IMR-90 (cell line): ENCODE results near the gene SLC25A5.

ENCODE experiments used
- BHLHE40 ChIP-seq: fragments of 150-350 bp; IDR thresholded peaks from 2 replicates; pipeline ENCODE4 v1.6.1; 2016; ENCODE audit warnings: mild to moderate bottlenecking, low read depth, low read length
- CEBPB ChIP-seq: IDR thresholded peaks from 2 replicates; pipeline ENCODE4 v1.6.1; 2012; ENCODE audit warnings: low read depth, low read length, improper control_type of control experiment
- FOS ChIP-seq: fragments of 150-350 bp; IDR thresholded peaks from 2 replicates; pipeline ENCODE4 v1.6.1; 2016; ENCODE audit warnings: low read depth, low read length
- MAFK ChIP-seq: IDR thresholded peaks from 2 replicates; pipeline ENCODE4 v1.6.1; 2012; ENCODE audit warnings: low read depth, low read length, improper control_type of control experiment
- MAZ ChIP-seq: IDR thresholded peaks from 2 replicates; pipeline ENCODE4 v1.6.1; 2012; ENCODE audit warnings: low read depth, mild to moderate bottlenecking, low read length, improper control_type of control experiment, moderate library complexity, borderline replicate concordance
- MXI1 ChIP-seq: IDR thresholded peaks from 2 replicates; pipeline ENCODE4 v1.6.1; 2012; ENCODE audit warnings: low read depth, mild to moderate bottlenecking, low read length, moderate library complexity, borderline replicate concordance
- POLR2A ChIP-seq: IDR thresholded peaks from 2 replicates; pipeline ENCODE4 v1.6.1; 2012; ENCODE audit warnings: mild to moderate bottlenecking, low read depth, low read length
- RAD21 ChIP-seq: IDR thresholded peaks from 2 replicates; pipeline ENCODE4 v1.6.1; 2012; ENCODE audit warnings: low read length, improper control_type of control experiment
- RCOR1 ChIP-seq: IDR thresholded peaks from 2 replicates; pipeline ENCODE4 v1.6.1; 2012; ENCODE audit warnings: mild to moderate bottlenecking, low read length, improper control_type of control experiment; ENCODE audit not compliant: insufficient replicate concordance
- RFX5 ChIP-seq: IDR thresholded peaks from 2 replicates; pipeline ENCODE4 v1.8.0; 2012; ENCODE audit warnings: low read depth, mild to moderate bottlenecking, low read length, moderate library complexity
- SMC3 ChIP-seq: fragments of 150-350 bp; IDR thresholded peaks from 2 replicates; pipeline ENCODE4 v1.6.1; 2016; ENCODE audit warnings: low read depth, mild to moderate bottlenecking, antibody characterized with exemption, low read length, moderate library complexity
- TF ChIP-seq, protein P1 (sequence below): conservative IDR thresholded peaks from 2 replicates; pipeline ENCODE4 v1.5.1; 2012; ENCODE audit warnings: mild to moderate bottlenecking, low read depth, low read length, improper control_type of control experiment
- TF ChIP-seq, protein P2 (sequence below): fragments of 150-350 bp; IDR thresholded peaks from 2 replicates; pipeline ENCODE4 v1.6.1; 2017; ENCODE audit warnings: mild to moderate bottlenecking, antibody characterized with exemption, low read length, low read depth

DNA sequence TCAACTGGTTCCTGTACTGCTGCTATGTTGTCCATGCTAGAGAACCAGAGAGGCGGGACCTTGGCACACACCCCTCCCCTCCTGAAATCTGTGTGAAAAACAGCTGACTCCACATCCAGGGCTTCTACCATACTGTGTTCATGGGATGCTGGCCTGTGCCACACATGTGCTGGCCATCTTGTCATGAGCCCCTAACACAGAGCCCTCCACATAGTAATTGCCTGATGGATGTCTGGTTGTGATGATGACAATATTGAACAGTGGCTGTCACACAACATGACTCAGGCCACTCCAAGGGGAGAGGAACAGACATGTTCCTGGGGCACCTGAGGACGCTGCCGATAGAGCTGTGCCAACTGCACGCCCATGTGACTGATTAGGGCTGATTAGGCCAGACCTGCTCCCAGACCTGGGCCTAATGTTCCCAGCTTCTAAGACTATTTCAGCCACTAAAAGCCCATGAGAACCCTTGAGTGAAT is 13.1 kb downstream of the SLC25A5 start:
- TF ChIP-seq, protein P1, sequence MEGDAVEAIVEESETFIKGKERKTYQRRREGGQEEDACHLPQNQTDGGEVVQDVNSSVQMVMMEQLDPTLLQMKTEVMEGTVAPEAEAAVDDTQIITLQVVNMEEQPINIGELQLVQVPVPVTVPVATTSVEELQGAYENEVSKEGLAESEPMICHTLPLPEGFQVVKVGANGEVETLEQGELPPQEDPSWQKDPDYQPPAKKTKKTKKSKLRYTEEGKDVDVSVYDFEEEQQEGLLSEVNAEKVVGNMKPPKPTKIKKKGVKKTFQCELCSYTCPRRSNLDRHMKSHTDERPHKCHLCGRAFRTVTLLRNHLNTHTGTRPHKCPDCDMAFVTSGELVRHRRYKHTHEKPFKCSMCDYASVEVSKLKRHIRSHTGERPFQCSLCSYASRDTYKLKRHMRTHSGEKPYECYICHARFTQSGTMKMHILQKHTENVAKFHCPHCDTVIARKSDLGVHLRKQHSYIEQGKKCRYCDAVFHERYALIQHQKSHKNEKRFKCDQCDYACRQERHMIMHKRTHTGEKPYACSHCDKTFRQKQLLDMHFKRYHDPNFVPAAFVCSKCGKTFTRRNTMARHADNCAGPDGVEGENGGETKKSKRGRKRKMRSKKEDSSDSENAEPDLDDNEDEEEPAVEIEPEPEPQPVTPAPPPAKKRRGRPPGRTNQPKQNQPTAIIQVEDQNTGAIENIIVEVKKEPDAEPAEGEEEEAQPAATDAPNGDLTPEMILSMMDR = no peak
- TF ChIP-seq RAD21 (no peak), SMC3 (no peak), RFX5 (no peak), CEBPB (no peak), POLR2A (no peak), FOS (no peak), MXI1 (no peak), MAFK (no peak), BHLHE40 (no peak), RCOR1 (no peak), MAZ (no peak)
- TF ChIP-seq, protein P2, sequence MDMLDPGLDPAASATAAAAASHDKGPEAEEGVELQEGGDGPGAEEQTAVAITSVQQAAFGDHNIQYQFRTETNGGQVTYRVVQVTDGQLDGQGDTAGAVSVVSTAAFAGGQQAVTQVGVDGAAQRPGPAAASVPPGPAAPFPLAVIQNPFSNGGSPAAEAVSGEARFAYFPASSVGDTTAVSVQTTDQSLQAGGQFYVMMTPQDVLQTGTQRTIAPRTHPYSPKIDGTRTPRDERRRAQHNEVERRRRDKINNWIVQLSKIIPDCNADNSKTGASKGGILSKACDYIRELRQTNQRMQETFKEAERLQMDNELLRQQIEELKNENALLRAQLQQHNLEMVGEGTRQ = no peak
